Midbrain (tissue), 1 donor: ENCODE measurements around the gene PTPRM.

Source experiments
- DNase-seq: peaks from one replicate; lab custom pipeline; 2025; lab: John Stamatoyannopoulos, UW

Gene PTPRM

GRCh38 chr18:7600036-7600435, 32.9 kb downstream of the PTPRM start:
- DNase-seq: no peak

DNA sequence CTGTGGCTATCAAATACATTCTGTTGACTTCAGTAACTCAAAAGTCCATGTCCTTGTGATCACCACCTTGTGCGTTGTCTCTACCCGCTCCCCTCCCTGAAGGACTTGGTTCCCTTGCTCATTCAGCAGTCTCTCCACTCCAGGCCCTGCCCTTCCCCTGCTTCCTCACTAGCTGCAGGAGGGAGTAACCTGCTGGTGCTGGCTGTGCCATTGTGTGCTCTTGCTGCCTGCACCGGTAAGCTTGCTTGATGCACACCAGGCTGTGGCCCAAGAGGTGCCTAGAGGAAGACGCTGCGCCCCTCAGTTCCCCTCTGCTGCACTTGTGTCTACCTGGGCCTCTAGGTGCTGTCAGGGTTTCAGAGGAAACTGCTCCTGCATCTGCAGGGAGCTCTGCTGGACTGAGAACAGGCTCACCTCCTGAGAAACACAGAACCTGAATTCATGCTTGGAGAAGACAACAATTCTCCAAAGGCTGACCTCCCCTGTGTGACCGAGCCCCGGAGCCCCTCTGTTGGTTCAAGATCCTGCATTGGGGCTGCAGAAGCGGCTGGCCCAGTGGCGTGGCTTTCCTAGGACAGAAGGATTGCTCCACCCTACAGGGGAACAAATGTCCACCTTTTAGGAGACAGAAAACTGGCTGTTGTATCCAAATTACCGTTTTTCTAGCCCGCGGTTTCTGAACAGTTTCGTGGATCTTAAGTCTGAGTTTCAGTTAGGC, 33.6 kb downstream of the PTPRM start:
- no peak for DNase-seq

- no peak for DNase-seq
These were observed 34.1 kb downstream of the PTPRM start for GRCh38 chr18:7601246-7601615.

DNA sequence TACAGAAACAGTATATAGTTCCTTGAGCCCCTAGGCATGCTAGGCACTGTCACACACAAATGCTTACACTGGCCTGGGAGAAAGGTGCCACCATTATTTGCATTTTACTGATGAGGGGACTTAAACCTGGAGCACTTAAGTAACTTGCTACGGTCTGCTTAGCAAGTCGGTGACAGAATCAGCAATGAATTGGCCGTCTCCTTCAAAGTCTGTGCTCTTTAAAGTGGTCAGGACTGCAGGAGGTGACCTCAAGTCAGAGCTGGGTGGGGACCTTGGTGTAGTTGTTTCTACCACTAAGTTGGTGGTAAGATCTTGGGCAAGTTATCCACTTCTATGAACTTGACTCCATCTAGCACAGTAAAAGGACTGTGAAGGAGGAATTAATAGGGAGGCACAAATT, 34.8 kb downstream of the PTPRM start:
- DNase-seq: no peak

GRCh38 chr18:7603259-7604000, 36.3 kb downstream of the PTPRM start:
- no peak for DNase-seq

DNA sequence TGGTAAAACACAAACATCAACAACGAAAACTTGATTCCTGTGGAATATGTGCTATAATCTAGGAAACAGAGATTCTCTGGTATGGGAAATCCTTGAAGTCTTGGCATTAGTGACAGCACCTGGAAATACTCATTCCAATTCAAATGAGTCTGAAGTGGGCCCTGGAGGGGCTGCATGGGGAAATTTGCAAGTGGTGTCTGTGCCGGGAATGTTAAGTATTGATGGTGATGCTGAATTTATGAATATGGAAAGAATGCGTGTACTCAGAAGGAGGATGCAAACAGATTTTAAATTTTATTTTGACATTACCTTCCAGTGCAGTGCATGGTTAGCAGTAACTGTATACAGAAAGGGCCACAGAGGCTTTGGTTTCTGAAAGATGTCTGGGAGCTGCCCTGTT, 37.2 kb downstream of the PTPRM start:
- DNase-seq: no peak

DNA sequence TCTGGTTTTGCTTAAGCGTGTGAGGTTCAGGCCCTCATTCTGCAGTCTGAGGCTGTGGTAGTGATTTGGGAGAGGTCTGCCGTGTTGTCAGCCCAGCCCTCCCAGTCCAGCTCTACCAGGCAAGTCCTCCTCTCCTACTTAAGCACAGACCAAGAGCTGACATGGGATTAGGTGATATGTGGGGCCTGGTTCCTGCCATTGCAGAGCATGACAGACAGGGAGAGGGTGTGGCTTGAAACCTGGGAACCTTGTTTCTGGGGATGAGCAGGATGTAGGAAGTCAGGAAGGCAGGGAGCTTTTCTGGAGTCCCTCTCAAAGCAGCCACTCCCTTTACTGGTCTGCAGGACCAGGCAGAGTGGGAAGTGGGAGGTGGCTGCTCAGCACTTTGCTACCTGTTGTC, 38.6 kb downstream of the PTPRM start:
- DNase-seq: no peak

- no peak for DNase-seq
These were observed 40.5 kb downstream of the PTPRM start for GRCh38 chr18:7607540-7608173.

- no peak for DNase-seq
These were observed 41.0 kb downstream of the PTPRM start for GRCh38 chr18:7608174-7608550.

- DNase-seq: no peak
These were observed 41.7 kb downstream of the PTPRM start for GRCh38 chr18:7608781-7609201.

GRCh38 chr18:7609617-7610016, 42.5 kb downstream of the PTPRM start:
- no peak for DNase-seq

DNA sequence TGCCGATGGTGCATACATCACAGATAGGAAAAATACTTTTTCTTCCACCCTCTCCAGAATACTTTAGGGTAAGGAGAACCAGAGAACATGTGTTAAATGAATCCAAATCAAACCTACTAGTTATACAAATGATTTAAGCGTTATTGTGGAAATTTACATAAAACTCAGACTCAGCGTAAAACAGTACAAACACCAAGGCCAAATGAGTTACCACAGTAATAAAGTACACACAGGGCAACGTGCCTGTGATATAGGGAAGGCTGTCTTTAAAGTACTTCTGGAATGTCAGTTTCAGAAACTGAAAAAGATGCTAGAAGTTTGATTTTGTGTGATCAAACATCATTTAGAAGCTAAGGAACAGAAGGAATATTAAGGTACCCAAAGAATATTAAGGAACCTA, 46.9 kb downstream of the PTPRM start:
- DNase-seq: no peak

DNA sequence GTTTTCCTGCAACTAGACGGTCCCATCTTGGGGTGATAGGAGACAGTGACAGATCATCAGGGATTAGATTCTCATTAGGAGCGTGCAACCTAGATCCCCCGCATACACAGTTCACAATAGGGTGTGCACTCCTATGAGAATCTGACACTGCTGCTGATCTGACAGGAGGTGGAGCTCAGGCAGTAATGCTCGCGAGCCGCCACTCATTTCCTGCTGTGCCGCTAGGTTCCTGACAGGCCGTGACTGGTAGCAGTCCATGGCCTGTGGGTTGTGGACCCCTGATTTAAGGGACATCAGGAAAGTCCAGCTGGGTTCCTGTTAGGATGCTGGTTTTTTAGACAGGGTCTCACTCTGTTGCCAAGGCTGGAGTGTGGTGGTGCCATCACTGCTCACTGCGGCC, 48.7 kb downstream of the PTPRM start:
- no peak for DNase-seq

- no peak for DNase-seq
These were observed 49.5 kb downstream of the PTPRM start for GRCh38 chr18:7616661-7617060.

GRCh38 chr18:7617738-7618422, 50.8 kb downstream of the PTPRM start:
- no peak for DNase-seq

DNA sequence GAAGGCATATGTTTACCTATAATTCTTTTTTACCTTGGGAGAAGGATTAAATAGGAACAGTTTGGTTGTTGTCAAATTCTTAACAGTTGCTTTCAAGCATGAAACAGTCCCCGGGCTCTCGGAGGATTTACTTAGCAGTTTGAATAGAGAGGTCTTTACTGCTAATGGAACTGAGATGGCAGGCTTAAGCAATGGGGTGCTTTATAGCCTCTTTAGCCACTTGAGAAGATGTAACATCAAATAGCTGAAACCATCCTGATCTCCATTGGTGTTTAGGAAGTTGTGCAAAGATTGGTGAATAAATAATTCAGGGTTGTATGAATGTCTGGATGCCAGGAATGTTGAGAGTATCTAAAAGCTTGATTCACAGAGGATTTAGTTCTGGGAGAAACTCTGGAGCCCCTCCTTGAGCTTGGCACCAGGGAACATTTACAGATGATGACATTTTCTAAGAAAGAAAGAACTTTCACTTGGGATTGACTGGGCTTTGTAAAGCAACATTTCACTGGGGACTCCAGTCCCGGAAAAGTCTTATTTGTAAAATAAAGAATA, 51.9 kb downstream of the PTPRM start:
- DNase-seq: no peak

GRCh38 chr18:7619676-7620075, 52.6 kb downstream of the PTPRM start:
- DNase-seq: no peak

DNA sequence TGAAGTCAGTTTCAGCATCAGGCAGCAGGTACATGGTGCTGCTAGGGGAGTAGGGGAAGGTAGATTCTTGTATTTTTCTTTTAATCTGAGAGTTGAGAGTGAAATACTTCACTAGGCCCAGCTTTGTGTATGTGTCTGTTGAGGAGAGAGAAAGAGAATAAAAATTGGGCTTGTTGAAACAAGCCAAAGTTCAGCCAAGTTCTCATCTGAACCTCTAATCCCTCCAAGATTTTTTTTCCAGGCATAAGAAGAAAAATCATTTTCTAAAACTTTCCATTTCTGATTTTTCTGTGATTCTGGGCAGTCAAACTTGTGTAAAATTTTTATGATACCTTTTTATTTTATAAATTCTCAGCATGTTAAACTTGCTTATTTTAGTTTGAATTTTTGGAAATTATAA, 55.6 kb downstream of the PTPRM start:
- DNase-seq: no peak

GRCh38 chr18:7623681-7624080, 56.6 kb downstream of the PTPRM start:
- no peak for DNase-seq

DNA sequence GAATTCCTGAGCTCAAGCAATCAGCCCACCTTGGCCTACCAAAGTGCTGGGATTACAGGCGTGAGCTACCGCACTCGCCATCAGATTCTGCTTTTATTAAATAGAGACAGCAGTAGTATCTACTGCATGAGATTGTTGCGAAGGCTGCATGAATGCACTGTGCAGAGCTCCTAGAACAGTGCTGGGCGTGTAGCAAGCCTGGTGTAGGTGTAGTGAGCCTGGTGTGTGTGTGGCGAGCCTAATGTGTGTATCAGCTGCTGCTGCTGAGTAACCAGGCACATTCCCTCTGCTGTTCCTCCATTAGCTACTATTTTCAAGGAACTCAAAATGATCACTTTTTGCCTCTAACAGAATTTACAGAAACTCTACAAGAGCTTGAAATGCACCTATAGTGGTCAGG, 57.6 kb downstream of the PTPRM start:
- DNase-seq: no peak

- no peak for DNase-seq
These were observed 59.2 kb downstream of the PTPRM start for GRCh38 chr18:7626175-7626921.
